Lower leg skin (tissue), 3 donors: ENCODE results near the gene ZBTB7C.

Experiments
- CTCF ChIP-seq, 3 donors: fragments of 450-650 bp; IDR thresholded peaks; one replicate each; pipeline ENCODE4 v1.5.1; 2016; ENCODE audit warnings: antibody characterized with exemption in 3 of 3, mild to moderate bottlenecking in 3 of 3, moderate library complexity in 2 of 3
- POLR2A ChIP-seq, 2 donors: fragments of 450-650 bp; IDR thresholded peaks; one replicate each; pipeline ENCODE4 v1.6.1; 2016 to 2017; ENCODE audit warnings: antibody characterized with exemption in 2 of 2, mild to moderate bottlenecking in 1 of 2, moderate library complexity in 1 of 2

GRCh38 chr18:48106498-48106897, 302.7 kb downstream of the ZBTB7C start:
- TF ChIP-seq POLR2A (IDR thresholded peaks at IDR 0.05): no peak
- TF ChIP-seq CTCF (IDR thresholded peaks at IDR 0.05): no peak
